GM18520 (cell line): ENCODE results near the gene AP1B1.

Source experiments
- ATAC-seq: cut with Tn5 transposase; IDR thresholded peaks from one replicate; pipeline ENCODE4 v1.9.1; 2021; ENCODE audit not compliant: unreplicated experiment

Gene AP1B1

DNA sequence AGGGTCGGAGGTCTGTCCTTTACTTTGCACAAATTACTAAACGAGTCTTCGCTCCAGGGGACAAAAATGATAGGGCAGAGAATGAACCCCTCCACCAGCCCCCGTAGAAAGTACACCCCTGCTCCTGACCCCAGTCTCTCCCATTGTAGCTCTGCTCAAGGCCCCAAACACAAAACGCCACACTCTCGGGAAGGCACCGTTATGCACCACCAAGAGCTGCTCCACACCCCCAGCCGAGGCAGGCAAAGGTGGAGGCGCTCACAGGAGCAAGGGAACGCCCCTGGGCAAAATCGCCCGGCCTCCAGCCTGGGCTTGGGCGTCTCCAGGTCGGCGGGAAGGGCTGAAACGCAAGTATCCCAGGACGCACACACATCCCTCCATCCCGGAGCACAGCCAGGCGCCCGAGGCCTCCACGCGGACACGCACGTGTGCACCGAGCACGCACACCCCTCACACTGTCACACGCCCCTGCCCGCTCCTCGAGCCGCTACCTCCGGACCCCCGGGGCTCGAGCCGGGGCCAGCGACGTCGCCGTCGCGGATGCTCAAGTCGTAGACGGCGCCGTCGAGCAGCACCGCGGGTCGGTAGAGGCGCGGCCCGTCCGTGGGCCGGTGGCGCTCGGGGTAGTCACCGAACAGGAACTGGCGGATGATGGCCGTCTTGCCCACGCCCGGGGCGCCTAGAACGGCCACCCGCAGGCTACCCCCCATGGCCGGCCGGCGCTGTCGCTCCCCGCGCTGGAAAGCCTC is 73.7 kb downstream of the AP1B1 start:
- ATAC-seq, result no peak

DNA sequence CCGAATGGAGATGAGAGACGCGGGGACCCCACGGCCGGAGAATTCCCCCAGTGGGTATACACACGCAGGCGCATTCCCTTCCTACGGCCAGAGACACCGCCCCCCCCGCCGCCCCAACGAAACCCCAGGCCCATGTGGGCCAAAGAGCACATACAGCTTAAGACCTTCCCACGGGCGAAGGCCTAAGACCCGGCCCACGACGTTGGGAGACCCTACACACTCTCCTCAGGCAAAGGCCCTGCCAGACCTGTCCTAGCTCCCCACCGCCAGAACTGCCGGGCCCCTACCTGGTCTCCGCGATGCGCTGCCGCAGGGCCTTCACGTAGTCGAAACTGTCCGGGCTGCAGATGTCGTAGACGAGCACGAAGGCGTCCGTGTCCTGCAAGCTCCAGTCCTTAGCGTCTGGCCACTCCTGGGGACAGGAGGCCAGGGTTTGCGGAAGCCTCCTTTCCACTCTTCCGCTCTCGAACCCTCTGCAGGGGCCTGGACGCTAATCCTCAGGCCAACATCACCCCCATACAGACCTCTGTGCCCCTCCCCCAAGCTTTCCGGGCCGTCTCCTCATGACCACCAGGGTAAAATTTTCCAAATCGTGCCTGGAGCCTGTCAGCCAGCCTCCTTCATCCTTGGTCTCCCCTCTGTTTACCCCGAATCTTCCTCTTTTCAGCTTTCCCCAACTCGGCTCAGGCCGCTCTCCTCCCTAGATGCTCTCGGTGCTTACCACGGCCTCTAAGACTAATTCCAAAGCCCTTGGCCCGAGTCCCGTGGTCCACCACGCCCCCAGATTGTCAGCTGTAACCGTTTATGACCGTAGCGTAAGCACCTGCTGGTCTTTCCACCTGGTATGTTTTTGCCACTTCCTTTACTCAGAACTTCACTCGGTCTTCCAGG is 74.5 kb downstream of the AP1B1 start:
- ATAC-seq, result no peak

DNA sequence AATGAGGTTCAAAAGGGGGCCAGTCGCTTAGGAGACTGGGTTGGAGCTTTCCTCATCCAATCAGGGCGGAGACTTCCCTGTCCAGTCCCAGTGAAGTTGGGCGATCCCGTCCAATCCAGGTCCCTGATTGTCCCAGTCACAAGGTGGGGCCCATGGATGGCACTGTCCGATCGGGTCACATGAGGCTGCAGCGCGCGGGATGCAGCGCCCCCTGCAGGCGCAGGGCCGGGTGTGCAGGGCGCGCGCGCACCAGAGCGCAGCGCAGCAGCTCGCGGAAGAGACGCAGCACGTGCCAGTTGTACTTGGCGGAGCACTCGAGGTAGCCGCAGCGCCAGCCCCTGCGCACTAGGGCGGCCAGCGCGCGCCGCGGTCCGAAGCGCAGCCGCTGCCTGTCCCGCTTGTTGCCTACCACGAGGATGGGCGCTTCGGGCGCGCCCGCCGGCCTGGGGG is 75.2 kb downstream of the AP1B1 start:
- ATAC-seq, result no peak

DNA sequence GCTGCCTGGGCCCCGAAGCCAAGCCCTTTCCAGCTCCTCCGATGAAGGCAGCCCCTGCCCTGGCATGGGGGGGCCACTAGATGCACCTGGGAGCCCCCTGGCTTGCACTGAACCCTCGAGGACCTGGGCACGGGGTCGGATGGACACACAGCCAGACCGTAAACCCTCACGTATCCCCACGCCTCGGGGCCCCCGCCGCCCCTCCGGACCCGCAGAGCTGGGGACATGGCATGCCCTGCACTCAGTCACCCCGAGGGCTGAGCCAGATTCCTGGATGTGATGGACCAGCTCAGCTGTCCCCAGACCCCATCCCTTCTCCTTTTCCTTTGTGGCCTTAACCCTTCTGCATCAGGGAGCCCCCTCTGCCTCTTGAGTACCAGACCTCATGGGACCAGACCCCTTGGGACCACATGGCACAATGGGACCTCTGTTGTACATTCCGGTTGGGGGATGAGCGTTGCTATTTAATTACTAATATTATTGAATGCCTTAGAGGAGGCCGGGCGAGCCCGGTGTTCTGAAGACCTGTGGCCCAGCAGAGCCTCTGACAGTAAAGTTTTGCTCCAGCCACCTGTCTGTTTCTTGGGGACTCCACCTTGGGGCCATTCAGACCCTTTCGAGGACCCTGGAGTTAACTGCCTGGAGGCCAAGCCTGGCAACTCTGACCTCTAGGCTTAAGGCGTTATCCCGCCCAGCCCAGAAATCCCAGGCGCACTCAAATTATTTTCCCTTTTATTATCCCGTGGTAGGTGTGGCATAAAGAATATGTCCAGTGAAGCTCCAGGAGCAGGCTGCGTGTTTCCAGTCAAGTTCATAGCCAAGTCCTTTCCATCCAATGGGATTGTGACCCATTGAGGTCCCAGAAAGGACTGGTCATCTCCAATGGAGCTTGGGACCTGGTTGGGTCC is 75.9 kb downstream of the AP1B1 start:
- ATAC-seq, result no peak

DNA sequence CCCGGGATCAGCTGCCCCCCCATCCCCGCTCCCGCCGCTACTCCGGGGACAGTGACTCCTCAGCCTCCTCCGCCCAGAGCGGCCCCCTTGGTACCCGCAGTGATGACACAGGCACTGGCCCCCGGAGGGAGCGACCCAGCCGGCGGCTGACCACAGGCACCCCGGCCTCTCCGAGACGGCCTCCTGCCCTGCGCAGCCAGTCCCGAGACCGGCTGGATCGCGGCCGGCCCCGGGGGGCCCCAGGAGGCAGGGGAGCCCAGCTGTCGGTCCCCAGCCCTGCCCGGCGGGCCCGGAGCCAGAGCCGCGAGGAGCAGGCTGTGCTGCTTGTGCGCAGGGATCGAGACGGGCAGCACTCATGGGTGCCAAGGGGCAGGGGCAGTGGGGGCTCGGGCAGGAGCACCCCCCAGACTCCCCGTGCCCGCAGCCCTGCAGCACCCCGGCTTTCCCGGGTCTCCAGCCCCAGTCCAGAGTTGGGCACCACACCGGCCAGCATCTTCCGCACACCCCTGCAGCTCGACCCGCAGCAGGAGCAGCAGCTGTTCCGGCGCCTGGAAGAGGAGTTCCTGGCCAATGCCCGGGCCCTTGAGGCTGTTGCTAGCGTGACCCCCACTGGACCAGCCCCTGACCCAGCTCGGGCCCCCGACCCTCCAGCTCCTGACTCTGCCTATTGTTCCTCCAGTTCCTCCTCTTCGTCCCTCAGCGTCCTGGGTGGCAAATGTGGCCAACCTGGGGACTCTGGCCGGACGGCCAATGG is 76.7 kb downstream of the AP1B1 start:
- ATAC-seq, result no peak

DNA sequence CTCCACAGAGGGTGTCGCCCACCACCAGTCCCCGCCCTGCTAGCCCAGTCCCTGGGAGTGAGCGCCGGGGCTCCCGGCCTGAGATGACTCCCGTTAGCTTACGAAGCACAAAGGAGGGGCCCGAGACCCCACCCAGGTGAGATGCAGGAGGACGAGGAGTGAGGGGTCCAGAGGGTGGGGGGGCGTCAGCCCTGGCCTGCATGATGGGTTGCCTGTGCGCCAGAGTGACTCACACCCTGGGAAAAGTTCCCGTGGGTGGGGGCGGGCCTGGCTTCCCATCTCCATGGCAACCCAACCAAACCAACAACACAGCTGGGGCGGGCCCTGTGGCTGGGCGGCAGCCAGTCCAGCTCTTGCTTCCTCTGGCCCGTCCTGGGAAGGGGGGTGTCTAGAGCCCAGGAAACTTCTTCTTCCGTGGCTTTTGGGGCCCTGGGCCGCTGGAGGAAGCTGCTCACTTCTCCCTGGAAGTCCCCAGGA is 77.5 kb downstream of the AP1B1 start:
- no peak for ATAC-seq

DNA sequence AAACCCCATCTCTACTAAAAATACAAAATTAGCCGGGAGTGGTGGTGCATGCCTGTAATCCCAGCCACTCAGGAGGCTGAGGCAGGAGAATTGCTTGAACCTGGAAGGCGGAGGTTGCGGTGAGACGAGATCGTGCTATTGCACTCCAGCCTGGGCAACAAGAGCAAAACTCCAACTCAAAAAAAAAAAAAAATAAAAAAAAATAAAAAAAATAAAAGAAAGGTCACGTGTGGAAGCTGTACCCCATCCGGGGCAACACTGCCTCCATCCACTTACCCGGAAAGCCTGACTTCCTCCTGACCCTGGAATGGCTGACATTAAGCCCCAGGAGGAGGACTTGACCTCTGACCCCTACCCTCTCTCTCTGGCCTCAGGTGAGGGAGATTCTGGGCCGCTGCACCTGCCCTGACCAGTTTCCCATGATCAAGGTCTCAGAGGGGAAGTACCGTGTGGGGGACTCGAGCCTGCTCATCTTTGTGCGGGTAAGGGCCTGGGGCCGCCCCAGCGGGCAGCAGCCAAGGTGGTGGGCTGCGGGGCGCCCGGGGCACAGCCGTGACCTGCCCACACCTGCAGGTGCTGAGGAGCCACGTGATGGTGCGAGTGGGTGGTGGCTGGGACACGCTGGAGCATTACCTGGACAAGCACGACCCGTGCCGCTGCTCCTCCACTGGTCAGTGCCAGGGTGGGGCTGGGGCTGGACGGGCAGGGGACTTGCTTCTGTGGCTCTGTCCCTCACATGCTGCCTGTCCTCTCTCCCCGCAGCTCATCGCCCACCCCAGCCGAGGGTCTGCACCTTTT is 78.1 kb downstream of the AP1B1 start:
- ATAC-seq, result no peak

DNA sequence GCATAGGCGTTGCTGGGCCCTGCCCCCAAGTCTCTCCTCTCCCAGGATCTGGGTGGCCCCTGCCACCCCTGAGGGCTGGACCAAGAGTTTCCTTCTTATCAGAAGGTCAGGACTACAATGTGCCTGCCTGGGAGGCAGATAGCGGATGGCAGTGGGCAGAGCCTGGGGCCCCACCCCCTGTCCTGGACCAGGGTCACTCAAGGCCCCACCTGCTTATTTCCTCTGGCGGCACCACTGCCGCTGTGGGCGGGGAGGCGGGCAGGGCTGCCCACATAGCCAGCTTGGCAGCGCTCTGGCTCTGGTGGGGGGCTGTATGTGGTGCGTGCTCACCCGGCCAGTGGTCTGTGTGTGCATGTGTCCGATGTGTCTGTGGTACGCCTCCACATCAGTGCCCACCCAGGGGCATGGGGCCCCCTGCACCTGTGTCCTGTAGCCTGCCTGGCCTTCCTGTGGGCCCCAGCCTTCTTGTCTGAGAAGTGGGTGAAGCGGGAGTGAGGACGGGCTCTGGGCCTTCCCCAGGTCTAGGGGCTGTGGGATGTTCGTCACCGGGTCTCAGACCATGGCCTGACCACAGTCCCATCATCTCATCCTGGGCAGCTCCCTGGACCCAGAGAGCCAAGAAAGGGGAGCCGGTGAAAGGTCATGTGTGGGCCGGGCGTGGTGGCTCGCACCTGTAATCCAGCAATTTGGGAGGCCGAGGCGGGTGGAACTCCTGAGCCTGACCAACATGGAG is 78.9 kb downstream of the AP1B1 start:
- ATAC-seq, result no peak

DNA sequence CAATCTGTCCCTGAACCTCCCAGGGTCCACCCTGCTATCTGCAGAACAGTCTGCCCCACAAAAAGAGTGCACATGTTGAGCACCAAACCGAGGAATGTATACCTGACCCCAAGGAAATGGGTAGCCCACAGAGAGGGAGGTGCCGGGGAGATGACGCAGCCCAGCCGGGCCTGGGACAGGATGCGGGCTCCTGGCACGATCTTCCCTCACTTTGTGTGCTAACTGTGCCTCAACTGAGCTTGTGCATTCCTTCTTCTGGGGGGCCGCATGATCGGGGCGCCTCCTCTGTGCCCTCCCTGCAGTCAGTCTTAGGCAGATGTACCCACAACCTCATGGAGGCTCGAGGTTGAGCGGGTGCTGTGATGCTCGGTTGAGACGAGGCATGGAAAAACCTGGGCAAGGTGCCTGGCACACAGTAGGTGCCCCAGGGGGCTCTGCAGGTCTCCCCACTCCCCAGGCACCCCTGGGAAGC is 79.5 kb downstream of the AP1B1 start:
- no peak for ATAC-seq

DNA sequence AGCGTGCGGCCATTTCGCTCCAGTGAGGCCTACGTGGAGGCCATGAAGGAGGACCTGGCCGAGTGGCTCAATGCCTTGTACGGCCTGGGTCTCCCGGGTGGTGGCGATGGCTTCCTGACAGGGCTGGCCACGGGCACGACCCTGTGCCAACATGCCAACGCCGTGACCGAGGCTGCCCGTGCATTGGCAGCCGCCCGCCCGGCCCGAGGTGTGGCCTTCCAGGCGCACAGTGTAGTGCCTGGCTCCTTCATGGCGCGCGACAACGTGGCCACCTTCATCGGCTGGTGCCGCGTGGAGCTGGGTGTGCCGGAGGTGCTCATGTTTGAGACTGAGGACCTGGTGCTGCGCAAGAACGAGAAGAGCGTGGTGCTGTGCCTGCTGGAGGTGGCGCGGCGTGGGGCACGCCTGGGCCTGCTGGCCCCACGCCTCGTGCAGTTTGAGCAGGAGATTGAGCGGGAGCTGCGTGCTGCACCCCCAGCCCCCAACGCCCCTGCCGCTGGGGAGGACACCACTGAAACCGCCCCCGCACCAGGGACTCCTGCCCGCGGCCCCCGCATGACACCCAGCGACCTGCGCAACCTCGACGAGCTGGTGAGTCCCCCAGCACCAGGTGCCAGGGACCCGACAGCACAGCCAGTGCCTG is 80.1 kb downstream of the AP1B1 start:
- no peak for ATAC-seq

DNA sequence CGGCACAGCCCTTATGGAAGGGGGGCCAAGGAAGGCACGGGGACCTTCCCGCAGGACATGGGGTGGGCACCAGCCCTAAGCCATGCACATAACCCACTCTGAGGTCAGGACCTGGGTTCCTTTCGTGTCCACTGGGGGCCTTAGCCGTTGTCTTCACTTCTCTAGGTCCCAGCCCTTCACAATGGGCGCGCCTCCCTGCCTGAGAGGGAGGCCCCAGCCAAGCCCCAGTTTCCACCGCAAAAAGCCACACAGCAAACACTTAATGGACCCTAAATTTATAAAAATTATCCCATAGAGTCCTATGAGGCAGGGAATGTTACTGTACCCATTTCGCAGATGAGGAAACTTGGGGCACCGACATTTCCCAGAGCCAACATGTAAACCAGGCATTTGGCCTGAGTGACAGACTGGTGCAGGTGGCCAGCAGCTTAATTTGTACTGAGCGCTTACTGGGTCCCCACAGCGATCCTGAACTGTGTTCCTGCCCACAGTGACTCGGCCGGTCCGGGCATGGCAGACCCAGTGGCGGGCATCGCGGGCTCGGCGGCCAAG is 80.7 kb downstream of the AP1B1 start:
- no peak for ATAC-seq

DNA sequence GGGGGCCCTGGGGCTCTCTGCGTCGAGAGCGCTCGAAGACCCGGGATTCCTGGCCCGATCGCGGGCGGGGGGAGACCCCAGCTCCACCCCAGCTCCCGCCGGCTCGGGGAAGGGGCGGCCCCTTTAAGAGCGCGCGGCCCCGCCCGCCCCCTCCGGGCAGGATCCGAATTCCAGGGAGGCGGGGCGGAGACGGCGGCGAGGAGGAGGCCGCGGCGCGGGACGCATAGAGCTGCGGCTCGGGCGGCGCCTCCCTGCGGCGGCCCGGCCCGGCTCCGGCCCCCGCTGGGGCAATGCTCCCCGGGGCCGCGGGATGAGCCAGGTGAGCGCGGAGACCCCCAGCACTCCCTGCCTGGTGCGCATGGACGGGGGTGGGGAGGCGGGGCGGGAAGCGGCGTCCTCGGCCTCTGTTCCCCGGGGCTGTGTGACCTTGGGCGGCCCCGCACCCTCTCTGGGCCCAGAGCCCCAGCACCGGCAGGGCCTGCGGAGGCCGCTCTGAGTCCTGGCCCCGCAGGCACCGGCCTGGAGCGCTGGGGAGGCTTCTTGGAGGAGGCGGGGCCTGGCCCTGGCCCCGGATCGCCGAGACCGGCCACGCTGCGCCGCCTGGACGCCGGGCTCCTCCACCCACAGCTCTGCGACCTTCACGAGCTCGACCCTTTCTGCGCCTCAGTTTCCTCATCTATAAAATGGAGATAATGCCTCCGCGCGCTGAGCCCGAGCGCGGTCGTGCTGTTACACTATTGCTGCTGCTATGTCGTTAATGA is 81.4 kb downstream of the AP1B1 start:
- no peak for ATAC-seq

DNA sequence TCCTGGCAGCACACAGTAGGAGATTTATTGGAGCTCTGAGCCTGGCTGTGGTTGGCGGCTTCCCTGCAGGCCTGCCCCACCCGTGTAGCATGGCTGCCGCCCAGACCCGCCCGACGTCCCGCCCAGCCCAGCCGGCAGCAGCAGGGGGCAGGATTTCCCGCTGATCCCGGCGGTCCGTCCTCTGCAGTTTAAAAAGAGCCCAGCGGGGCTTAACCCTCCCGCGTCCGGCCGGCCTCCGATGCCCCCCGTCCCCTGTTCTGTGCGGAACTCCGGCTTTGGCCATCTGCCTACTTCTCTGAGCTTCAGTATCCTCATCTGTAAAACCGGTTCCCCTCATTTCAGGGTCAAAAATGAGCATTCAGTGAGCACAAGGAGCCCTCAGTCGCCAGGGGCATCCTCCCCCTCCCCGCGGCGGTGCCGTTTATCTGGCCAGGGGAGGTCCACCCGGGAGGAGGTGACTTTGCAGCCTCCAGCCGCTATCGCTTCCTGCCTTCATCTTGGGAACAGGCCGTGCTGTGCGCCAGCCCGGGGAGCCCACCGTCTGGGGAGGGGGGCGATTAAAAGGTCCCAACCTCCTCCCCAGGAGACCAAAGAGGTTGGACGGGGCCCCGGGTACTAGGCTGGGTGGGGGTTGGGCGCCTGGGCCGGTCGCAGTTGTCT is 82.1 kb downstream of the AP1B1 start, which contains the start of gene GAS2L1:
Gene GAS2L1, plus strand, starts transcription at position 476 of the 660 bp plus-strand sequence. CDS start 1,456 bp downstream, outside the sequence.
- no peak for ATAC-seq

DNA sequence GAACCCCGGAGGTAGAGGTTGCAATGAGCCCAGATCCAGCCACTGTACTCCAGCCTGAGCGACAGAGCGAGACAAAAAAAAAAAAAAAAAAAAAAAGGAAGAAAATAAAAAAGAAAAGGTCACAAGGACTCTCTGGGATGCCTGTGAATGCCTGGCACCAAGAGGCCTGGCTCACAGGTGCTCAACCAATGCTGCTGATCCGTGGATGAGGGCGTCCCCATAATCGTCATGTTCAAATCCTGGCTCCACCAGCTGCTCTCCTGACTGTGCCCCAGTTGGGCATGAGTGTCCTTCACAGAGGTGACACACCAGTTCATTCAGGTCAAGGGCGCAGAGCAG is 82.6 kb downstream of the AP1B1 start:
- ATAC-seq, result no peak

DNA sequence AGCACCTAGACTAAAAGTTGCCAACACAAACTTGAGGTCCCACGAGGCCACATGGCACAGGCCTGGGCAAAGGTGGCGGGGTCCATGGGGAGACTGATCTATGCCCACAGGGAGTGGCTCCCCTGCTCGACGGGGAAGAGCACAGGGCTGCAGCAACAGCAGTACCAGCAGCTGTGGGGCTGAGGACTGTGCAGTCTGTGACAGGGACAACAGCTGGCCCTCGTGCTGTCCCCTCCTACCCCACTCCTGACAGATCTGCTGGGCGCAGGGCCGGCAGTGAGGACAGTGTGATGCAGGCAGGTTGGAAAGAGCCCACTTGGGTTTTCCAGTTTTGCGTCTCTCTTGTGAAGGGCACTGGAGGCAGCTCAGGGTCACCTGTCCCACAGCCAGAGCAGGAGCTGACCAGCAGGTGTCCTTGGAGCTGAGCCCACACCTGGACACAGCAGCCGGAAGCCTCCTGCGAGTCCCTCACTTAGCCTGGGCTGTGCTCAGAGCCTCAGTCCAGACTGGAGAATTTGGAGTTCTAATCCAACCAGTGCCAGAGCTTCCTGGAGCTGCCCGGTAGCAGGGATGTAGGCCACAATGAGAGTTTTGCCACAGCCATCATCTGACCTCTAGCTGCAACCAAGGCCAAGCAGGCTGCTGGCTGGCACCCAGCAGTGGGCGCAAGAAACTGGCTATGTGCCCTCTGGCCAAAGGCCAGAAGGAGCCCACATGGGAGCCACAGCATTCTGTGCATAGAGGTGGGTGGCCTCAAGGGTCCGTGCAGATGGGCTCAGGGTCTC is 85.5 kb downstream of the AP1B1 start:
- ATAC-seq, result no peak

DNA sequence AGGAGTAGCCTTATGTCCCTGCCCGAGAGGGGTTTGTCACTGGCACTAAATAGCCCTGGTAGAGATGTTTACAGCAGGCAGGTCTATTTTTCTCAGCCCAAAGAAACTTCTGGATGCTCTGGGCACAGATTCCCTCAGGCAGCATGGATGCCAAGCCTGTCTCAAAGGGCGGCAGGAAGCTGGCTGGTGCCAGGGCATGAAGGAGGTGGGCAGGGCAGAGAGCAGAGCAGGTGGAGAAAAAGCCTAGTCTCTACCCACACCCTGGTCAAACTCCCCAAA is 86.0 kb downstream of the AP1B1 start:
- ATAC-seq, result no peak
